ENCODE results near the gene DNAH5. TPM values are rescaled to one million over a fixed set of nuclear protein-coding genes. Genes with fewer than 3 reads are reported as not detected.

Gene DNAH5
- total RNA-seq, 1 donor from 2014 or later, result under 0.01 TPM

DNA sequence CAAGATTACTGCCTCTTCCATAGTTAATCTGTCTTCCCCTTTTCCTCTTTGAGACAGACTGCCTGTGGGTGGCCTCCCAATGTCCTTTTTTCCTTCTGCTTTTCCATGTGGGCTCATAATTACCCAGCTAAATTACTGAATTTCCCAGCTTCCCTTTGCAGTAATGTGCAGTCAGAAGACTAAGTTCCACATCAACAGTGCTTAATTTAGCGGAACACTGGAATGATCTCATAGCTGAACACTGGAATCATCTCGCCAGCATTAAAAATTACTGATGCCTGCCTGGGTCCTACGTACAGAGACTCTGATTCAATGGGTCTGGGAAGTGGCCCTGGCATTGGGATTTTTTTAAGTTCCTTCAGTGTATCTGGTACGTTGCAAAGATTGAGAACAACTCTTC, 84.3 kb downstream of the DNAH5 start:
- no peaks in the 10 kb centered on the region for H3K9me3 ChIP-seq
- no peaks in the 10 kb centered on the region for H3K36me3 ChIP-seq
- intact Hi-C loops (cut with DNase I), result no loop called here
- no peaks in the 10 kb centered on the region for H3K4me1 ChIP-seq
- H3K27me3 ChIP-seq, result no peaks in the 10 kb centered on the region
- H3K4me3 ChIP-seq, result no peak overlapping the region
- DNase-seq (ENCODE audit: low spot score in 2 of 2), result no peak
- TF ChIP-seq, protein P1, sequence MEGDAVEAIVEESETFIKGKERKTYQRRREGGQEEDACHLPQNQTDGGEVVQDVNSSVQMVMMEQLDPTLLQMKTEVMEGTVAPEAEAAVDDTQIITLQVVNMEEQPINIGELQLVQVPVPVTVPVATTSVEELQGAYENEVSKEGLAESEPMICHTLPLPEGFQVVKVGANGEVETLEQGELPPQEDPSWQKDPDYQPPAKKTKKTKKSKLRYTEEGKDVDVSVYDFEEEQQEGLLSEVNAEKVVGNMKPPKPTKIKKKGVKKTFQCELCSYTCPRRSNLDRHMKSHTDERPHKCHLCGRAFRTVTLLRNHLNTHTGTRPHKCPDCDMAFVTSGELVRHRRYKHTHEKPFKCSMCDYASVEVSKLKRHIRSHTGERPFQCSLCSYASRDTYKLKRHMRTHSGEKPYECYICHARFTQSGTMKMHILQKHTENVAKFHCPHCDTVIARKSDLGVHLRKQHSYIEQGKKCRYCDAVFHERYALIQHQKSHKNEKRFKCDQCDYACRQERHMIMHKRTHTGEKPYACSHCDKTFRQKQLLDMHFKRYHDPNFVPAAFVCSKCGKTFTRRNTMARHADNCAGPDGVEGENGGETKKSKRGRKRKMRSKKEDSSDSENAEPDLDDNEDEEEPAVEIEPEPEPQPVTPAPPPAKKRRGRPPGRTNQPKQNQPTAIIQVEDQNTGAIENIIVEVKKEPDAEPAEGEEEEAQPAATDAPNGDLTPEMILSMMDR (IDR thresholded peaks at IDR 0.05), result no peak
- no peak overlapping the region for H3K27ac ChIP-seq

DNA sequence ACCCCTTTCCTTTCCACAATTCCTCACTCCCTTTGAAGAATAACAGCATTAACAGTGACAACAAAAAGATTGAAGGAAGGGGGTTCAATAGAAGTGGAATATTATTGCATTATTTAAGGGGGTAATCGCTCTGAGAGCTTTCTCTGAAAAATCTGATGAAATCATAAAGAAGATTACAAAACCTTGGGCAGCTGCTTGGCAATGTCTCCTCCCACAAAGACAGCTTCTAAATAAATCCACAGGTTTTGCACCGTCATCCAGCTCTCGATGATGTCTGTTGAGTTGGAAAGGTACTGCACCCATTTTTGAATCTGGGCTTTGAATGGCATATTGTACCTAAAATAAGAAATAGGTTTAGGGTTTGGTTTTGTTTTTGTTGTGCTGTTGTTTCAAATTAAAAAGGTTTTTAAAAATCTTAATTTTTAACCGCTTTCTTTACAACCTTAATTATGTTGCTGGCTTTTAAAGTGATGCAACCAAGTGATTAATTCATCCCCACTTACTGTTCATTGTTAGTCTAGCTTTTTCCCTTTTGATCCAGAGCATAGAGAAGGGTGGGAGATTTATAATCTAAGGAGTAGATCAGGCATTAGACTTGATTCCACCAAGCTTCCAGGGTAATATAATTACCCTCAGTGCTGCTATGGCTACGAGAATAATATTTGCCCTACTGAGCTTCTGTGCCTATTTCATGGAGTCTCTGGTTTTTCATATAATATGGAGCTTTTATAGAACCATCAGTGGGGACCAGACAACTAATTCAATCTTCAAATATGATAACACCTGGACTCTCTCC, 85.0 kb downstream of the DNAH5 start:
- no peak for DNase-seq (ENCODE audit: low spot score in 2 of 2)
- Histone ChIP-seq H3K36me3 (no peaks in the 10 kb centered on the region), H3K4me3 (no peak overlapping the region), H3K9me3 (no peaks in the 10 kb centered on the region), H3K4me1 (no peaks in the 10 kb centered on the region), H3K27ac (no peak overlapping the region), H3K27me3 (no peaks in the 10 kb centered on the region)
- intact Hi-C loops (cut with DNase I), result no loop called here
- TF ChIP-seq, protein P1 (IDR thresholded peaks at IDR 0.05), result no peak

DNA sequence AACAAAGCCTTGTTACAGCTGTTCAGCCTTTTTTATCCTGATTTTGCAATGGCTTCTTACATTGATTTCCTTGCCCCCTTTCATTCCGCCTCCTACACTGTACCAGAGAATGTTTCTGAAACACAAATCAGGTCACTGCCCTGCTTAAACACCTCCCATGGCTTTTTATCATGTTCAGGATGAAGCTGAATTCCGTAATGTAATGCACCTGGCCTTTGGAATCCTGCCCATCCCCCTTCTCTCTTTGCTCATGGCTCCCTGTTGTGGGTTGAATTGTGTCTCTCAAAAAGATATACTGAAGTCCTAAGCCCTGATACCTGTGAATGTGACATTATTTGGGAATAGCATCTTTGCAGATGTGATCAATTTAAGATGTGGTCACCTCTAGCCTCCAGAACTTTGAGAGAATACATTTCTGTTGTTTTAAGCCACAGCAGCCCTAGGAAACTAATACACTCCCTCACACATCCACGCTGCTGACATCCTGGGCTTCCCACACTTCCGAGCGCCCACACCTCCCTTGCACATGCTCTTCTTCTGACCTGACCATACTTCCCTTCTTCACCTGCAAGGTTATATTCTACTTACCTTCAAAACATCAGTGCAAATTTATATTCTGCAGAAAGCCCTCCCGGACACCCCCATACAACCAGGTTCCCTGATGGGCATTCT, 101.2 kb downstream of the DNAH5 start:
- Histone ChIP-seq H3K27me3 (no peaks in the 10 kb centered on the region), H3K36me3 (no peaks in the 10 kb centered on the region), H3K27ac (no peak overlapping the region), H3K4me3 (no peak overlapping the region), H3K4me1 (no peaks in the 10 kb centered on the region), H3K9me3 (no peaks in the 10 kb centered on the region)
- intact Hi-C loops (cut with DNase I), result no loop called here
- TF ChIP-seq, protein P1 (IDR thresholded peaks at IDR 0.05), result no peak
- no peak for DNase-seq (ENCODE audit: low spot score in 2 of 2)

DNA sequence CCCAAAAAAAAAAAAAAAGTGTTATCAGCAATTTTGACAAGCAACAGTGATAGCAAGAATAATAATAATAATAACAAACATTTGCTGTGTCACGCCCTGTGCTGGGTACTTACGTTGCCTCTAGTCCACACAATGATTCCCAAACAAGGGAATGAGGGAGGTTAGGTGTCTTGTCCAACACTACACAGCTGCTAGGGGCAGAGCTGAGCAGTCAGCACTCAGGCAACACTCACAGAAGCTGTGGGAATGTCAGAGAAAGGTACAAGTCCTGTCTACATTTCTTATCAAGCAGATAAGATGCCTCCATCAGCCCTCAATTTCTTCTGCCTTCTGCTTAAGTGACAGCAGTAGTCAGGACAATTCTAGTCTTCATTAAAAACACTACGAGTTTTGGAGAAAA, 111.0 kb downstream of the DNAH5 start:
- Histone ChIP-seq H3K27me3 (no peaks in the 10 kb centered on the region), H3K27ac (no peak overlapping the region), H3K4me1 (no peaks in the 10 kb centered on the region), H3K4me3 (no peak overlapping the region), H3K36me3 (no peaks in the 10 kb centered on the region), H3K9me3 (no peaks in the 10 kb centered on the region)
- no peak for DNase-seq (ENCODE audit: low spot score in 2 of 2)
- TF ChIP-seq, protein P1 (IDR thresholded peaks at IDR 0.05), result no peak
- intact Hi-C loops (cut with DNase I), result no loop called here

DNA sequence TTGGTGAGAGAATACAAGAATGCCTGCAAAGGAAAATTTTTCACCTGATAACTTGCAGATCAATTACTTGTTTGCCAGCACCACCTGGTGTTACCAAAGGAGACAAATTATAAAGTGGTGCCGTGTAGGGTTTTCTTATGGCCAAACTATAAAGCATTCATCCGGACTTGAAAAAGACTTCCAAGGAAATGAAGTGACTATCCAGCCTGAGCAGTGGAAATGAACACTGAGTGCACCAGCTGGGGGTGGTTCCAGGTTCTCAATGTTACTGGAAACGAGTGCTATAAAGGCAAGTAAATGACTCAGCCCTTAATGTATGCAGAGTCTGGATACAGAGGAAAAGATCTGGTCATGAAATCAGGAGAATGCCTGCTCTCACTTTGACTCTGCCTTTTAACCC, 113.1 kb downstream of the DNAH5 start:
- no peak for DNase-seq (ENCODE audit: low spot score in 2 of 2)
- no peaks in the 10 kb centered on the region for H3K4me1 ChIP-seq
- no peak overlapping the region for H3K27ac ChIP-seq
- intact Hi-C loops (cut with DNase I), result no loop called here
- no peaks in the 10 kb centered on the region for H3K27me3 ChIP-seq
- H3K36me3 ChIP-seq, result no peaks in the 10 kb centered on the region
- no peak overlapping the region for H3K4me3 ChIP-seq
- TF ChIP-seq, protein P1 (IDR thresholded peaks at IDR 0.05), result no peak
- H3K9me3 ChIP-seq, result no peaks in the 10 kb centered on the region

All from ascending aorta (tissue), 2 donors.